ENCODE measurements around the gene ITFG2.

The ITFG2 gene

GRCh38 chr12:2833327-2833726 is 20.9 kb downstream of the ITFG2 start:
- no peaks in the 10 kb centered on the region for H3K4me1 Mint-ChIP-seq (ENCODE audit: low read depth)
- H3K36me3 Mint-ChIP-seq (ENCODE audit: low read depth), result peaks cover 7% of the 10 kb centered on the region
- H3K27ac Mint-ChIP-seq, result no peak overlapping the region
- H3K27me3 Mint-ChIP-seq (ENCODE audit: low read depth), result no peaks in the 10 kb centered on the region
- no peak overlapping the region for H3K4me3 Mint-ChIP-seq
- no peaks in the 10 kb centered on the region for H3K9me3 Mint-ChIP-seq

GRCh38 chr12:2833810-2834209 is 21.3 kb downstream of the ITFG2 start:
- peaks cover 7% of the 10 kb centered on the region for H3K36me3 Mint-ChIP-seq (ENCODE audit: low read depth)
- no peaks in the 10 kb centered on the region for H3K27me3 Mint-ChIP-seq (ENCODE audit: low read depth)
- H3K4me1 Mint-ChIP-seq (ENCODE audit: low read depth), result no peaks in the 10 kb centered on the region
- H3K4me3 Mint-ChIP-seq, result no peak overlapping the region
- H3K9me3 Mint-ChIP-seq, result no peaks in the 10 kb centered on the region
- no peak overlapping the region for H3K27ac Mint-ChIP-seq

GRCh38 chr12:2834581-2835491 is 22.4 kb downstream of the ITFG2 start, which contains the start of gene NRIP2:
Gene NRIP2 (minus strand): TSS chr12:2835035. CDS start chr12:2834983, 52 bp downstream.
- Mint-ChIP-seq H3K27me3 (ENCODE audit: low read depth) (no peaks in the 10 kb centered on the region), H3K9me3 (no peaks in the 10 kb centered on the region), H3K4me1 (ENCODE audit: low read depth) (no peaks in the 10 kb centered on the region), H3K4me3 (no peak within 1 kb of the TSS), H3K27ac (no peak within 1 kb of the TSS), H3K36me3 (ENCODE audit: low read depth) (peaks cover 8% of the 10 kb centered on the region)

GRCh38 chr12:2835691-2836403 is 23.4 kb downstream of the ITFG2 start:
- no peaks in the 10 kb centered on the region for H3K4me1 Mint-ChIP-seq (ENCODE audit: low read depth)
- no peak overlapping the region for H3K4me3 Mint-ChIP-seq
- no peaks in the 10 kb centered on the region for H3K27me3 Mint-ChIP-seq (ENCODE audit: low read depth)
- H3K36me3 Mint-ChIP-seq (ENCODE audit: low read depth), result peaks cover 6% of the 10 kb centered on the region
- no peak overlapping the region for H3K27ac Mint-ChIP-seq
- no peaks in the 10 kb centered on the region for H3K9me3 Mint-ChIP-seq

GRCh38 chr12:2836574-2836973 is 24.1 kb downstream of the ITFG2 start:
- H3K4me3 Mint-ChIP-seq, result no peak overlapping the region
- H3K27me3 Mint-ChIP-seq (ENCODE audit: low read depth), result no peaks in the 10 kb centered on the region
- peaks cover 6% of the 10 kb centered on the region for H3K36me3 Mint-ChIP-seq (ENCODE audit: low read depth)
- no peak overlapping the region for H3K27ac Mint-ChIP-seq
- no peaks in the 10 kb centered on the region for H3K4me1 Mint-ChIP-seq (ENCODE audit: low read depth)
- no peaks in the 10 kb centered on the region for H3K9me3 Mint-ChIP-seq

- Mint-ChIP-seq H3K36me3 (ENCODE audit: low read depth) (peaks cover 4% of the 10 kb centered on the region), H3K27me3 (ENCODE audit: low read depth) (no peaks in the 10 kb centered on the region), H3K9me3 (no peaks in the 10 kb centered on the region), H3K4me1 (ENCODE audit: low read depth) (no peaks in the 10 kb centered on the region), H3K4me3 (no peak overlapping the region), H3K27ac (no peak overlapping the region)
Measured at GRCh38 chr12:2841056-2841650, 28.7 kb downstream of the ITFG2 start.

GRCh38 chr12:2842948-2843347 is 30.5 kb downstream of the ITFG2 start:
- H3K4me1 Mint-ChIP-seq (ENCODE audit: low read depth), result no peaks in the 10 kb centered on the region
- H3K27me3 Mint-ChIP-seq (ENCODE audit: low read depth), result no peaks in the 10 kb centered on the region
- H3K9me3 Mint-ChIP-seq, result no peaks in the 10 kb centered on the region
- no peak overlapping the region for H3K4me3 Mint-ChIP-seq
- peaks cover 4% of the 10 kb centered on the region for H3K36me3 Mint-ChIP-seq (ENCODE audit: low read depth)
- no peak overlapping the region for H3K27ac Mint-ChIP-seq

- Mint-ChIP-seq H3K27me3 (ENCODE audit: low read depth) (no peaks in the 10 kb centered on the region), H3K4me3 (no peak overlapping the region), H3K27ac (no peak overlapping the region), H3K4me1 (ENCODE audit: low read depth) (no peaks in the 10 kb centered on the region), H3K36me3 (ENCODE audit: low read depth) (peaks cover 3% of the 10 kb centered on the region), H3K9me3 (no peaks in the 10 kb centered on the region)
Measured at GRCh38 chr12:2844786-2845185, 32.3 kb downstream of the ITFG2 start.

GRCh38 chr12:2845280-2845679 is 32.8 kb downstream of the ITFG2 start:
- H3K4me3 Mint-ChIP-seq, result no peak overlapping the region
- peaks cover 2% of the 10 kb centered on the region for H3K36me3 Mint-ChIP-seq (ENCODE audit: low read depth)
- no peak overlapping the region for H3K27ac Mint-ChIP-seq
- no peaks in the 10 kb centered on the region for H3K4me1 Mint-ChIP-seq (ENCODE audit: low read depth)
- H3K9me3 Mint-ChIP-seq, result no peaks in the 10 kb centered on the region
- H3K27me3 Mint-ChIP-seq (ENCODE audit: low read depth), result no peaks in the 10 kb centered on the region

GRCh38 chr12:2851931-2852330 is 39.5 kb downstream of the ITFG2 start:
- peaks cover 3% of the 10 kb centered on the region for H3K36me3 Mint-ChIP-seq (ENCODE audit: low read depth)
- no peak overlapping the region for H3K27ac Mint-ChIP-seq
- peaks cover 3% of the 10 kb centered on the region for H3K4me1 Mint-ChIP-seq (ENCODE audit: low read depth)
- H3K27me3 Mint-ChIP-seq (ENCODE audit: low read depth), result no peaks in the 10 kb centered on the region
- H3K4me3 Mint-ChIP-seq, result no peak overlapping the region
- H3K9me3 Mint-ChIP-seq, result no peaks in the 10 kb centered on the region

- H3K9me3 Mint-ChIP-seq, result no peaks in the 10 kb centered on the region
- no peaks in the 10 kb centered on the region for H3K27me3 Mint-ChIP-seq (ENCODE audit: low read depth)
- no peak overlapping the region for H3K27ac Mint-ChIP-seq
- H3K4me1 Mint-ChIP-seq (ENCODE audit: low read depth), result peaks cover 3% of the 10 kb centered on the region
- no peak overlapping the region for H3K4me3 Mint-ChIP-seq
- H3K36me3 Mint-ChIP-seq (ENCODE audit: low read depth), result peaks cover 3% of the 10 kb centered on the region
Measured at GRCh38 chr12:2853626-2854025, 41.2 kb downstream of the ITFG2 start.

- H3K4me3 Mint-ChIP-seq, result no peak overlapping the region
- H3K27ac Mint-ChIP-seq, result no peak overlapping the region
- H3K9me3 Mint-ChIP-seq, result no peaks in the 10 kb centered on the region
- H3K27me3 Mint-ChIP-seq (ENCODE audit: low read depth), result no peaks in the 10 kb centered on the region
- peaks cover 3% of the 10 kb centered on the region for H3K4me1 Mint-ChIP-seq (ENCODE audit: low read depth)
- peaks cover 8% of the 10 kb centered on the region for H3K36me3 Mint-ChIP-seq (ENCODE audit: low read depth)
Measured at GRCh38 chr12:2854669-2855453, 42.4 kb downstream of the ITFG2 start.

GRCh38 chr12:2855546-2855945 is 43.1 kb downstream of the ITFG2 start:
- Mint-ChIP-seq H3K27ac (no peak overlapping the region), H3K27me3 (ENCODE audit: low read depth) (no peaks in the 10 kb centered on the region), H3K36me3 (ENCODE audit: low read depth) (peaks cover 13% of the 10 kb centered on the region), H3K4me1 (ENCODE audit: low read depth) (peaks cover 3% of the 10 kb centered on the region), H3K9me3 (no peaks in the 10 kb centered on the region), H3K4me3 (no peak overlapping the region)

- Mint-ChIP-seq H3K36me3 (ENCODE audit: low read depth) (peaks cover 13% of the 10 kb centered on the region), H3K4me1 (ENCODE audit: low read depth) (peaks cover 3% of the 10 kb centered on the region), H3K27ac (no peak overlapping the region)
Measured at GRCh38 chr12:2856051-2856450, 43.6 kb downstream of the ITFG2 start.

More at GRCh38 chr12:2856051-2856450, 43.6 kb downstream of the ITFG2 start:
- Mint-ChIP-seq H3K4me3 (no peak overlapping the region), H3K9me3 (no peaks in the 10 kb centered on the region), H3K27me3 (ENCODE audit: low read depth) (no peaks in the 10 kb centered on the region)

Data from T-helper 1 cell treated with Interleukin-12 subunit alpha and Interleukin-12 subunit beta and Interleukin-4 antibody, amounts not matched to agents 30 μg/mL and 1 μg/mL, for 36 hours (primary cell).